Stimulated activated CD4-positive, alpha-beta T cell treated with anti-CD3 and anti-CD28 coated beads, Interleukin-4, amount 100 ng/mL, for 48 hours (primary cell): ENCODE data around the gene MBOAT1.

Experiments
- DNase-seq, 2 donors: peaks; one replicate each; pipeline ENCODE4 v3.0.0-alpha.2; 2020; ENCODE audit warnings: low read depth in 2 of 2

MBOAT1 gene

DNA sequence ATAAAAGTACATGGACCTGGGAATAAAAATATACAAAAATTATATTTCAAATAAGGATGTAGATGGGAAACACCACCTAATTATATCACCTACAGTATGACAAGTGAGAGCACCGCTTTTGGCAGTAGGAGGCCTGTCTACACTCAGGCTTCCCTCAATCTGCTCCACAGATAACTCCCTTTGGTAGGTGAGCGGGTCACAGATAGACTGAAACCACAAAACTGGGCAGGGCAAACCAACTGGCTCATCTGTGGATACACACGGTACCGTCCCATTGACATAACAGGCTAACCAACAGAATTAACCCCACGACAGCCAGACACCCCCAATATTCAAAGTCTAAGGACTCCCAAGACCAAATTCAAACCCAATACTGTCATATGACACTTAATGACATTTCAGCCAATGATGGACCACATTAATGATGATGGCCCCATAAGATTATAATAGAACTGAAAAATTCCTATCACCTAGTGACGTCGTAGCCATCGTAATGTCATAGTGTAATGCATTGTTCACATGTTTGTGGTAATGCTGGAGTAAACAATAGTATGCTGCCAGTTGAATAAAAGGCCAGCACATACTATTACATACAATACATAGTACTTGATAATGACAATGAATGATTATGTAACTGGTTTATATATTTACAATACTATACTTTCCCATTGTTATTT lies 109.7 kb downstream of the MBOAT1 start:
- no peak for DNase-seq

DNA sequence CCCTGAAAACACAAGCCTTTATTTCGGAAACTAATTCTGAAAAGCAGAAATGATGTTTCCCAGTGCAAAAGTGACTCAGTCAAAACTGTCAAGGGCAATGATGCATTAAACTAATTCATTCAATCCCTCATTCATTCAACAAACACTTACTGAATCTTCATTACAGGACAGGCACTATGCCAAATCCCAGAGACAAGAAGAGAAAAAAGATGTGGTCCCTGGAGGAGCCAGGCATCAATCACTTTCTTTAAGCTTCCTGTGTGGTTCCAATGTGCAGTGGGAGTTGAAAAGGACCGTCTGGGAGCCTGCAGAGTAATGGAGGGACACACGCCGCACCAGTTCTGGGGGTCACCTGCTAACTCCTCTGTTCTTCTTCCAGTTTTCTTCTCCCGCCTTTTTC lies 113.1 kb downstream of the MBOAT1 start:
- DNase-seq = no peak

DNA sequence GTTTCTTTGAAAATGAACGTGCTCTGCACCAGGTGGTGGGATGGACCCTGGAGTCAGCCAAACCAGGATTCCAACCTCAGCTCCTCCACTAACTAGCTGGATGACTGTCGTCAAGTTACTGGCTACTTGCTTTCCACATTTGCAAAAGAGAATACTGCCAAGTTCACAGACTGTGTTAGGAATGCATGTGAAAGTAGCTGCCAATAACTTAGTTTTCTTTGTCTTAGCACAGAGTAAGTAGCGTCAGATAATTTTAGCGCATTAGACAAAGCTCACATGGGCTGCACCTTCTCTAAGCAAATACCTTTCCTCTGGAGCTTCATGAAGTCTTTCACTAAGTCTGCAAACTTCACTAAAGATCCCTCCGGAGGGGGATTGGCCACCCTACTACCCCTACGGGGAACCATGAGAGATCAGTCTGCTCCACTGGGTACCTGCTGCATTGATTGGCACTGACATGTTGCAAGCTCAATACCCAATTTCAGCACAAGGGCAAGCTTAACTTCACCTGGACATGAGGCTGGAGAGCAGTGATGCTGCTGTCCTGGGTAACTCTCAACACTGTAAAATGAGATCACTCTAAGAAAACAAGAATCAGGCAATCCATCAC lies 113.9 kb downstream of the MBOAT1 start:
- no peak for DNase-seq

DNA sequence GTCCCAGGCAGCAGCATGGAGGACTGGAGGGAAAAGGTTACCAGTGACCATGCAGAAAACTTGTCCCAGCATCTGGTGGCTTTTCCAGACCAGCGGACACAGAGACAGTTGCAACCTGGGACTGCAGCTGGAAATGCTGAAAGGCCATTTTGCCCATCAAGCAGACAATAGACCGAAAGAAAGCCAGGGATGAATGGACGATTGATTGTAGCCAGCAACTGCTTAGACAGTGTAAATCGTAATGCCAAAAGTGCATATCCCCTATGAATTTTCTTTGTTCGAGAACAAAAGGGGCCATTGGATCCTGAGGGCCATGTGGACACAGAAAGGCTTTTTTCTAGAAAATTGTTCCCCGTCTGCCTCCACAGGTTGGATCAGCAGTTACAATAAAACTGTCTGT lies 115.7 kb downstream of the MBOAT1 start:
- no peak for DNase-seq

DNA sequence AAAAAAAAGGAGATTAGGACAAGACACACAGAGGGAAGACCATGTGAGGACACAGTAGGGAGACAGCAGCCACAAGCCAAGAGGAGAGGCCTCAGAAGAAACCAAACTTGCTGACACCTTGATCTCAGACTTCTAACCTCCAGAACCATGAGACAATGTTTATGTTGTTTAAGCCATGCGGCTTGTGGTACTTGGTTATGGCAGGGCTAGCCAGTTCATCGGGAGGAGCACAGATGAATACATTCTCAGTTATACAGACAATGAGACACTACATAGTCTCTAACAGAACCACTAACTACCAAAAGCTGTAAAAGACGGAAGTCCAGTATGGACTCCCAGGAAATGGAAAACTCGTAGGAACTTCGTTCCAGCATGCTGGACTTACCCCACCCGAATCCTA lies 116.8 kb downstream of the MBOAT1 start:
- DNase-seq = no peak

DNA sequence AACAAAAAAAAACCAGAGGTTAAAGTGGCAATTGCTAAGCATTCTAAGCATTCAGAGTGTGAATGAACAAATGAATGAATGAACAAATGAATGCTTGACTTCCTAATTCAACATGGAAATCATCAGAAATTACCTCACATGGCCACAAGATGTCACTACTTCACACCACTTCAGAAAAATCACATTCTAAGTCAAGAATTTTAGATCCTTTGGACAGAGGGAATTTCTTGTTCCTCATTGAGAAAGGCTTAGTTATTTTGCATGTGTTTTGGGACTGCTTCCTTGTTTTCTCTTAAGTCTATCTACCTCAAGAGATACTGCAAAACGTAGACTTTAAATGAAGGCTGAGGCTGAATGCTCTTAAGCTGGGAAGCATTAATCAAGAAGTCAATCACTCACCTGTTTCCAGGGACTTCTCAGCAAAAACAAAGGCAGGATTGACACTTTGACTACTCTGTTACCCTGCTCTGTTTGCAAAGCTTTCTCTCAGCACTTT lies 120.2 kb downstream of the MBOAT1 start:
- DNase-seq = no peak

DNA sequence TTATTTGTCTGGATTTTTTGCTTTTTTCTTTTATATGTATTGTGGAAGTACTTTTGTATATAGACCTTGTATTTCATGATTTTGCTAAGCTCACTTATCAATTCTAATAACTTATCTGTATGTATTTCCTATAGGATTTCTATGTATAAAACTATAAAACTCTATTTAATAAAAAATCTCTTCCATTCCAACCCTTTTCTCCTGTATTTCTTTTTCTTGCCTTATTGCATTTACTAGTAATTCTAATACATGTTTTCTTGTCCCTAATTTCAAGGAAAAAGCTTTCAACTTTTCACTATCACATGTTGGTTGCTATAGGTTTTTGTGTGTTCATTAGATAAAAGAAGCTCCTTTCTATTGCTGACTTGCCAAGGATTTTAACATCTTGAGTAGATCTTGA lies 125.3 kb downstream of the MBOAT1 start:
- DNase-seq = no peak

DNA sequence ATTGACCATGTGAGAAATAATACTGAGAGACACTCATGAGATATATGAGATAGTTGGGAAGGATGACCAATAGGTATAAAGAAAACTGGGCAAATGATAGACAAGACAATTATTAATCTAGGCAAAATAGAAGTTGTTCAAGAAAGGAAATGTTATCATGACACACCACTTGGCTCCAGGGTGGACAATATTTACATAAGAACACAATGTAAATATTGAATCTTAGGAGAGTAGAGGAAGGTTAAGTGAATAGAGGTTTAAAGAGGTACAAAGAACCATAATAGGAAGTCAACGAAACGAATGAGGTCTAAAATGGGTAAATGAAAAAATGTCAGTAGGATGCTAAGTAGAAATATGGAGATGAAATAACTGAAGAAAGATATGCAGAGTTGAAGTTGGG lies 126.5 kb downstream of the MBOAT1 start:
- no peak for DNase-seq

DNA sequence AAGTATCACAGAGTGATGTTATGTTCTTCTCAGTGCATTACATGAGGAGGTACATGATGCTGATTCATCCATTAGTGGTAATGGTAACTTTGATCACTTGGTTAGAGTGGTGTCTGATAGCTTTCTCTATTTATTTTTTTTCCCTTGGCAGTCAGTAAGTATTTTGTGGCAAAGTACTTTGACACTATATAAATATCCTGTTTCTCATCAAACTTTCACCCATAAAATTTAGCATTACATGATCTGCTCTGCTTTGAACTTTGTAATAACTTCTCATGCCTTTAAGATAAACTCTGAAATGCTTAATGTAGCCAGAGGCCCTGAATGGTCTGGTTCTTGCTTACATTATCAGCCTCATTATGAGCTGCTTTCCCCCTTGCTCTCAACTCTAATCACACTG lies 127.9 kb downstream of the MBOAT1 start:
- no peak for DNase-seq

DNA sequence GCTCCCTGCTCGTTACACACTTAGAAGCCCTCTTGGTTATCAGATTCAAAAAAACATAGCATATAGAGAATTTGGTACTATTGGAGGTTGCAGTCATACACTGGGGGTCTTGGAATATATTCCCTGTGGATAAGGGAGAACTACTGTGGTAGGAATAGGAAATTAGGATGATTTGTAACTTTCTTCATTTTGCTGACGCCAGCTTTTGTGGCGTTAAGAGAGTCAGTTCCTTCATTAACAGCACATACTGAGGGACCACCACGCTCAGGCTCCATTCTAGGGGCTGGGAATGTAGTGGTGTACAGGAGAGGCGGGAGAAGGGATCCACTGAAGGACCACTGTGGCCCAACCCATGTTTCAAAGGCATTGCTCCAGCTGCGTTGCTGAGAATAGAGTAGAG lies 140.3 kb downstream of the MBOAT1 start:
- DNase-seq = no peak

DNA sequence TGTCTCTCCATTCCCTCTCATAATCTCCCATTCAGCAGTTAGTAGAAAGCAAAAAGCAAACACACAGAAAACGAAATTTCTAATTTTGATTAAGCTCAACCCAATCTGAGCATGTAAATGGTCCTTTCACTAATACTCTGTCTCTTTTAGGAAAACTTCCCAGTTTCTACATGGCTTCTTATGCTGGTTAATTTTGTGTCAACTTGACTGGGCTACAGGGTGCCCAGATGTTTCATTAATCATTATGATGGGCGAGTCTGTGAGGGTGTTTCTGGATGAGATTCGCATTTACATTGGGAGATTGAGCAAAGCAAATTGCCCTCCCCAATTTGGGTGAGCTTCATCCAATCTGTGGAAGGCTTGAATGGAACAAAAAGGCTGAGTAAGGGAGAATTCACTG lies 142.2 kb downstream of the MBOAT1 start:
- DNase-seq = no peak

DNA sequence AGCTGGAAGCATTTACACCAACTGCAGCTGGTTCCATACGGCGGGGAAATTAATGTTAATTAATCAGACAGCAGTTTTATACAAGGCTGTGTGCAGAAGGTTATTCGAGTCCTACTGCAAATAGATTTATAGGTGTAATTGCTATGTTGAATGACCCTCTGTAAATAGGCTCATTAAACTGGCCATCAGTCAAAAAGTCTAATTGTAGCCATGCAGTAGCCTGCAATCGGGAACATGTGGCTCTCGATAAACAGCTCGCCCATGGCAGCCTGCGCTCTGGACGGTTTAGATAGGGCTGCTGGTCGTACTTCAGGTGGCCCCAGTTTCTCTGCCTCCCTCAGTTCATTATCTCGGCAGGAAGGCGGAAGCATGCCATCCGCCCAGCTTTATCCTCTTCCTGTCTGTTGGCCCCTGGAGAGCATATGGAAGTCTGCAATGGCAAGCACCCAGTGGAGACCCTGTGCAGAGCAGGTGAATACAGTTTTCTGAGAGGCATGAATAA lies 143.2 kb downstream of the MBOAT1 start:
- DNase-seq = no peak

DNA sequence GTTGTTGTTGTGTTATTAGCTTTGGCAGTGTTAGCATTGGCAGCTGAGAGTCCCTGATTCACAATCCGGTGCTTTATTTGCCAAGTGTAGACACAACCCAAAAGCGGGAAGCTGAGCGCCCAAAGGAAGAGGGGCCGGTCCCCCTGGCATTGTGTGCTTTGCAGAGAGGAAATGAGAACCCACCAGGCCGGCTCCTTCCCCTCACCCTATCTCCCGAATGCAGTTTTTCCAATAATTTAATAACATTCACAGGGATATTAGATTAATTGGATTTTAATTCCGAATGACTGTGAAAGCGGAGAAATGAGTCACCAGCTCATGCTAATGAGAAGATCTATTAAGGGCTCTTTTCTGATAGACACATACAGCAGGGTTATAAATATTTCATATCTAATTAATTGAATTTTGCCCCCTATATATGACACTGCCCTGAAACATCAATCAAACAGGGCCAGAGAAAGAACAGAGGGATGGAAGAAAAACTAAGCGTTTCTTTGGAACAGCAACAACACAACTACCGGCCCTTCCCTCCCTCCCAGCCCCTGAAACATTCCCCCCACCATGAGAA lies 143.8 kb downstream of the MBOAT1 start:
- DNase-seq = no peak

DNA sequence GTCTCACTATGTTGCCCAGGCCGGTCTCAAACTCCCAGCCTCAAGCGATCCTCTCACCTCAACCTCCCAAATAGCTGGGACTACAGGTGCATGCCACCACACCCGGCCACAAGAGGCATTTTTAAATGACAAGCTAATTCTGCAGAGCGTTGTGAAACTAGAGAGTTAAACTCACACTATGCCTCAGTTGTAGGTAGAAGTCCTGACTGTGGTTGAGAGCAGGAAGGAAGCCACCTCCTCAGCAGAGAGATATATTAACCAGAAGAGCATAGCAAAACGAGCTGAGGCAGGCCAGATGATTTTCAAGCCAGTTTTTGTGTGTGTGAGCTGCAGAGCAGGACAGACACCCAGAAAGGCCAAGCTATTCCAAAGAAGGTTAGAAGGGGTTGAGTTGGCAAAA lies 150.3 kb downstream of the MBOAT1 start:
- DNase-seq = no peak

DNA sequence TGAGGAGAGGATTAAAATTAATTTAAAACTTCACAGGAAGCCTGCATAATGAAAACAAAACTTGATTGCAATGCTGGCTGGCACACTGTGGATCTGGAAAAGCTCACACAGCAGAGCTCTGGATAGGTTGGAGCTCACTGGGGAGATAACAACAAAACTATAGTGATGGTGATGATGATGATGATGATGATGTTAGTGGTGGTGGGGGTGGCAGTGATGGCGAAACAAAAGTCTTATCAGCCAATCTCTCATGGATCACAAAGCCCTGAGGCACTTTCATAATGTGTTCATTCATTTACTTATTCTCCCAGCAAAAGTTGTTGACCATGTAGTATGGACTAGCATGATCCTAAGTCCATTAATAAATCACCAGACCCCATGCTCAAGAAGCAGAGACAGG lies 152.0 kb downstream of the MBOAT1 start:
- no peak for DNase-seq

DNA sequence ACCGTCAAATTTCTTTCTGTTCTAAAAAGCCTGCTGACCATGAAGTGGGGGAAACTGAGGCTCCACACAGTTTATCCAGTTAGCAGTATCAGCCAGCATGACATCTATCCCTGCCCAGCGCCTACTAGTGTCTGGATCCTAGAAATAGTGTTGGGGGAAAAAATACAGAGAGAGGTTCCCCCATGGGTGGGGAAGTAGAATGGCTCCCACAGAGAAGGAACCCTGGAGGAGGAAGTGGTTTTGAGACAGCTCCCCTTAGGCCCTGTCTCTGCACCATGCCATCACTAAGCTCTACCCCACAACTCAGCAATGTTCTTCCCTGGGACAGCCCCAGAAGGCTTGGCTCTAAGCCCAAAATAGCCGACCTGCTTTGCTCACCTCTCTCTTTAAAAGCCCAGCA lies 153.4 kb downstream of the MBOAT1 start:
- DNase-seq = no peak

DNA sequence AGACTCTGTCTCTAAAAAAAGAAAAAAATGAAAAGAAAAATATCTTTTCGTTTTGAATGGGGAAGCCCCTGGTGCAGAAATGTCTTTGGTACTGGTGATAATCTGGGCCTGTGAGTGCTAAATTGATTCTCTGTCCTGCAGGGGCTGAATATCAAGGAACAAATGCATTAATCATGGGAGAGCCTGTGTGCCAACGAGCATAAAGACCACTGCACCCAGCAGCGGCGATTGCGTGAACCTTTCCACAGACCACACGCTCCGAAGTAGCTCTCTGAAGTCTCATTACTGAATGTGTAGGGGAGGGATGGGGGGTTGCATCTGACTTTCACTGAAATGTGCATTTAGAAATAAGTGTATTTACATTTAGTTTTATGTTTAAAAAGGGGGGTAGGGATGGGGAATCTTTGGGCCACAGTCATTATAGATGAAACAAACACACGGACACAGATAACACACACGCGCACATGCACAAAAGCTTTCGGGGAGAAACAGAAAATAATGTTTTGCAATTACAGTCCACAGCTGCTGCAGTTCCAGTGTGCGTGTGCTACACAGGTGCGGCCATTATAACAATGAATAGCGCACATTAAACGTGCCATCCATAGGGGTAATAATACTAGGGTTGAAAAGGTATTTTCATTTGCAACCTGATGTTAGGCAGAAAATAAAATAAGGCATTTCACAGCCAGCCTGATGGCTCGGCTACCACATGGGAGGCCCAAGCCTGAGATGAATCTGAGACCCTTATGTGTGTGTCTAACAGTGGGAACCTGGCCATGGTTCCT lies 154.0 kb downstream of the MBOAT1 start:
- DNase-seq = no peak

DNA sequence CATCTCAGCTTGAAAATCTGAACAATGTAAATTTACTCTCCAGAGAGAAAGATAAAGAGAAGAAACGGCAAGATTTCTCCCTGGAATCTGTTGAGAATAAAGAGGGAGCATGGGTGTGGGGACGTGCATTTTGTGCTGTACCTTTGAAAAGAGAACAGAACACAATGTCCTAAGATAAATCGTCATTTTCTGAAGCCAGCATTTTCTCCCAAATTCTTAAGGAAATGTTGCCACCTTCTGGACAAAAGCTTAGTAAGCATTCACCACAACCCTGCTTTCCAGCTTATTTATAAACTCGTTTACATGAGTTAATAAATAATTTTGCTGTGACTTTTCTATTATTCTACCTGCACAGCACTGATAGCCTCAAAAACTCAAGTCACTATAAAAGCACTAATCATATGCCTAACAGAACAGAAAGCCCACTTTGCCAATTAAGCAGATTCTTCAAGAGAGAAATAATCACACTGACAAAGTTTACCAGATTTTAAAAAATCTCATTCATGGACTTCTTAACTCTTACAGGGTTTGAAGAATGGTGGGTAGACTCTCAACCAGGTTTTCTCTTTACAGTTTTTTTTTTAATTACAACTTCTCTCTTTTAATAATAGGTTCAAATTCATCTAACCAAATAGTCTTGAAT lies 155.8 kb downstream of the MBOAT1 start:
- DNase-seq = no peak

DNA sequence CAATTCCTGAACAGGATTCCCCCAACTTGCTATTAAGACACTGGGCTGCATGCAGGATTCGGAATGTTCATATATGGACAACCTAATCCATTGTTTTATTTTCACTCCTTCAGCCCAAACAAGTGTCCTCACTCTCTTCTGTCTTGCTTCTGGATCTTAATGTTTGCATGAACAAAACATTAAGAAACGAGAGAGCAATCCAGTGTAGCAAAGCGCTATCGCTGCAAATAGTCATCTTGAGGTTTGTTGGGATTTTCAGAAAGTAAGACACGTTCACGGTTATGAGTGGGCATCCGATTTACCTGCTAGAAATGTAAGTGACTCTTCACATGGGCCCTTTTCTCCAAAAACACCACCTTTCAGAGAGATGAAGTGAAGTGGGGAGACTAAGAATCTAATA lies 156.4 kb downstream of the MBOAT1 start:
- DNase-seq = no peak
